NCI-H69 (cell line): ENCODE results near the gene NSD2.

Experiments used
- DNase-seq: peaks from one replicate; lab custom pipeline; 2025; lab: John Stamatoyannopoulos, UW

The NSD2 gene

DNA sequence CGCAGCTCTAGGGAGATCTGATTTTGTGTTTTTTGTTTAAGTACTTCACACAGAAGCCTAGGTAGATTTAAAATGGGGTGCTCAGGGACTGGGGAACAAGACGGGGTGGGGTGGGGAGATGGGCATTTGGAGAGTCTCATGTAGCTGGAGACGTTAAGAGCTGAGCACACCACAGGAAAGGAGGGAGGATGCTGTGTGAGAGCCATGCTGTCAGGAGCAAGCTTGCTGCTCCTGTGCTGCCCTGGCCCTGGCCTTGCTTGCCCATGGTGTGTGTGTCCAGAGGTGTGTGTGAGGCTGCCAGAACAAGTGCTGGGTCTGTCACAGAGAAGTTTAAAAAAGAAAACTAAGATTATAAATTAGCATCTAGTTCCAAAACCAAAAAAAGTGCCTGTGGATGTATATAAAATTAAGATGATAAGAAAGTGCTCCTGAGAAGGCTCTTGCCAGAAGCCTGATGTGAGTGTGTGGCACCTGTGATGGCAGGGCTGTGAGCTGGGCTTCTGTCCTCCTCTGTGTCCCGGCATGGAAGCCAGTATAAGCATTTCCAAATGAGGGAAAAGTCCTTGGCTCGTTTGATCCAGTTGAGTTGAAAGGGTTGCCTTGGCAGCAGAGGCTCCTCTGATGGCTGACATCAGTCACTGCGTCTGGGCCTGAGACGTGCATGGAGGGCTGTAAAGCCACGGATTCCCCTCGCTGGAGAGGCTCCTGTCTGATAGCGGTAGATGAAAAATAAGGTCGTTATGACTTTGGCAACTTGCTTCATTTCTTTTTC, 74.1 kb downstream of the NSD2 start:
- no peak for DNase-seq

DNA sequence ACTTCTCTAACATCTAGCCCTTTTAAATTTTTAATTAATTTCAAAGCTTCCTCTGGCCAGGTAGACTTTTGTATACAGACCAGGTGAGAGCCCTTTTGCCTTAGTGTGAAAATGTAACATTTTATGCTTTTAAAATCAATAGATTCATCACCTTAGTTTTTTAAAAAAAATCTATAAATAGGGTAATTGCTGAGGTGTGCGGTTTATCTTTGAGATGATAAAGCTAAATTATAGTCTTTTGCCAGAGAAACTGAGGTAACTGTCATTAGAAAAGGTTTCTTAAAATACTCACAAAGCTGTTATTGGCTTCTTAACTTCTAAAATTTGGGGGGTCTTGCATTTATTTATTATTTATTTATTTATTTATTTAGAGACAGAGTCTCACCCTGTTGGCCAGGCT, 74.7 kb downstream of the NSD2 start:
- no peak for DNase-seq

DNA sequence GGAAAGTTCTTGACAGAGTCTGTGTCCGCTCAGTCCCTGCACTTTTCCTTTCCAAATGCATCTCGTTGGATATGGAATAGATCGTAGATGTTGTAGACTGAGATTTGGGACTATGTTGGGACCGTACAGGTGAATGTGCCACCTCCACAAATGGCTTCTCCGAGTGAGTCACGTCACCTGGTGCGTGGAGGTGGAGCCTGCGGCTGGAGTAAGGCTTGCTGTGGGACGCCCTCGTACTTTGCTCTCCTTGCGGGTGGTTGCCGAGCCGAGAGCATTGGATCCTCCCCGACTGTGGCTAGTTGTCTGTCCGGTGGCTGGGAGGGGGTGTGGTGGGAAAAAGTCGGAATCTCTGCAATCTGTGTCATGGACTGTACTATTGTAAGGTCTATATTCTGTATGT, 77.0 kb downstream of the NSD2 start:
- DNase-seq: no peak

- DNase-seq: no peak
Observed at GRCh38 chr4:1948892-1949436, 77.8 kb downstream of the NSD2 start.

DNA sequence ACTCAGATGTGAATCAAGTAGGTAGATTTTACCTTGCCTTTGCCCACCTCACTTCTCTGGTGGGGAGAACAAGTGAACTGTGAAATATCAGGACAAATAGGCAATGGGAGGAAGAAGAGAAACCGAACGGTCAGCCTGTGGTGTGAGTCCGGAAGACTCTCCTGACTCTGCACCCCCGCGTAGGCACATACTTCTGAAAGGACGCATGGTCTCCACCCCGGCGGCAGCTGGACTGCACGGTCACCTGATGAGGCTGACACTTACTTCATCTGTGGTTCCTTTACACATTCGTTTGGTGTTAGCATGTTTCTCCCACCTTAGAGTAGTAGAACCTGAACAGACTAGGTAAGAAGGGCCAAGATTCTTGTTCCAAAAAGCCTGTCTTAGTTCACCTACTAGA, 79.2 kb downstream of the NSD2 start:
- no peak for DNase-seq

DNA sequence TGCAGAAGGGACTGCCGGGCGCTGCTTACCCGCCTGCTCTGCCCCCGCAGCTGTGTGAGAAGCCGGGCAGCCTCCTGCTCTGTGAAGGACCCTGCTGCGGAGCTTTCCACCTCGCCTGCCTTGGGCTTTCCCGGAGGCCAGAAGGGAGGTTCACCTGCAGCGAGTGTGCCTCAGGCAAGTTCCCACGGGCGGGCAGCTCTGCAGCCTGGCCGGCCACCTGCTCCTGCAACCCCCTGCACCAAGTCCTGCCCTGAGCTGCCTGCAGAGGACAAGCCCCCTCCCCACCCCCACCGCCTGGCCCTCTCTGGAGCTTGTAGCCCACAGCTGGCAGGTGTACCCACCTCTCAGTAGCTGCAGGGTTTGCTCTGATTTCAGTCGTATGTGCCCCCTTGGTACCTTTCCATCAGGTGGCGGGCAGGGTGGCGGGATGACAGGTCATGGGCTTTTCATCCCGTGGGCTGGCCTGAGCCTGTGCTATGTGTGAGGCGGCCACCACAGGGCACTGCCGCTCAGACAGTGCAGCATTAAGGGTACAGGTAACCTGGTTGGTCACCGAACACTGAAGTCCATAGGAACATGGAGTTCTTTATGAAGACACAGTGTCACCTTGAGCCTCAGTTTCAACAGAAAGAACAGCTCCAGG, 81.0 kb downstream of the NSD2 start:
- DNase-seq: no peak

DNA sequence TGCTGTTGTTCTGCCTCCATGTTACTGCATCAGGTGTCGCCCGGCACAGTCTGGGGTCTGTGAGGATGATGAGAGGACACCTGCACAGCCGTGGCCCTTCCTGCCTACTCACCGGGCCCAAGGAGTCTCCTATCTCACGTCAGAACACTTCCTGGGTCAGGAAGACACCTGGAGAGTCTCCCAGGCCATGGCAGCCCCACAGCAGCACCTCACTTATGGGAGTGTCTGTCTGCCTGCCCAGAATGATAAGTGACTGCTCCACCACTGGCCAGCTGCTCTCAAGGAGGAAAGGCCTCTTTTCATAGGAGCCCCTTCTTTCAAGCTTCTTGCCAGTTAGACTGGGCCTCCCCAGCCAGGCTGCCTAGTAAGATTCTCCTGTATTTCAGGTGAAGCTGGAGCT, 81.5 kb downstream of the NSD2 start:
- DNase-seq: no peak

DNA sequence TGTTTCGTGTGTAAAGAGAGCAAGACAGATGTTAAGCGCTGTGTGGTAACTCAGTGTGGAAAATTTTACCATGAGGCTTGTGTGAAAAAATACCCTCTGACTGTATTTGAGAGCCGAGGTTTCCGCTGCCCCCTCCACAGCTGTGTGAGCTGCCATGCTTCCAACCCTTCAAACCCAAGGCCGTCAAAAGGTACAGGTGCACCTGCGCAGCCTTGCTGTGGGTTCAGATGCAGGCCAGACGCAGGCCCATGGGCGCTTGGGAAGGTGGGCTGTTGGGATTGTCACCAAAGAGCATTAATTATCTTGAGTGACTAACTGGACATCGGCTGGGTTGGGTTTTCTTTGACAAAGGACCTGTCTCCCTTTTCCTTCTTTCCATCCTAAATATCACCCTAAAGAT, 82.1 kb downstream of the NSD2 start:
- DNase-seq: no peak

DNA sequence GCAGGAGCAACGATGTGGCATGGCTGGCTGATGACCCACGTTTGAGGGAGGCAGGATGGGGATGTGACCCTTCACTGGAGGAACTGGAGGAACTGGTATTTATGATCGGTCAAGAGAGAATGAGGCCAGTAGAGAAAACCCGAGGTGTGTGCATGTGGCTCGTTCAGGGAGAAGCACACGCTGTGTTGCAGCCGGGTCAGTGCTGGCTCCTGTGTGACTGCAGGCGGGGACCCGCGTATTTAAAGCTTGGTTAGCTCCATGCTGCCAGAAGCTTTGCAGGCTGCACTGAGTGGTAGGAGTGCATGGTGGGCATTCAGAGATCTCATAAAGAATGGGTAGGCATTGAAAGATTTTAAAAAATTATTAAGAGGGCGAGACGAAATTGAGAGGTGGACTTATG, 85.4 kb downstream of the NSD2 start:
- DNase-seq: no peak

GRCh38 chr4:1958276-1959103, 87.3 kb downstream of the NSD2 start:
- no peak for DNase-seq

GRCh38 chr4:1959104-1959384, 87.9 kb downstream of the NSD2 start:
- DNase-seq: no peak

- DNase-seq: no peak
Observed at GRCh38 chr4:1960170-1960825, 89.1 kb downstream of the NSD2 start.

DNA sequence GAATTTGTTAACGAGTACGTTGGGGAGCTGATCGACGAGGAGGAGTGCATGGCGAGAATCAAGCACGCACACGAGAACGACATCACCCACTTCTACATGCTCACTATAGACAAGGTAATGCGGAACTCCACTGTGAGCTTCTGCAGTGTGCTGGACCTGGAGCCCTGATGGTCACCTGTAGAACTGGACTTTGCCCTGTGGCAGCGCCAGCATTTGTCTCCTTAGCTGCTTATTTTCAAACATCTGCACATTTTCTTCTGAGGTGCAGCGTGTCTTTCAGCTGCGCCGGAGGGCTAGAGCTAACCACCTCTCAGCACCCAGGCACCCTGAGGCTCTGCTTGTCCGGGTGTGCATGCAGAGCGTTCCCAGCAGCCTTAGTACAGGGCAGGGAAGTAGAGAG, 89.8 kb downstream of the NSD2 start:
- DNase-seq: no peak

DNA sequence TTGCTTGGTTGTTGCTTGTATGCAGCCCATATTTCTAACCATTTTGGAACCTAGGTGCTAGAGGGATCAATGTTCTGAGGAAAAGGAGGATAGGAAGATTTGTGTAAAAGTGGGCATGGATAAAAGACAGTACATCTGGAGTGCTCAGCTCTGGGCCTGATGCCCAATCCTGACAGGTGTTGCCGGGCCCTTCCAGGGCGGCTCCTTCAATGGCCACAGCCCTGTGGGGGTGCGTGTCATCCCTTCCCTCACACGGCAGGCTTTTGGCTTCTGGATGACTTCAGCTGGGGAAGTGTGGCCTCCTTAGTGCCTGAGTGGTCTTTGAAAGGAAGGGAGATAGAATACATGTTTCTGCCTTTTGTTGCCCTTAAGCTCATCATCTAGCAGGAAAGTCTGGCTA, 90.4 kb downstream of the NSD2 start:
- DNase-seq: no peak

DNA sequence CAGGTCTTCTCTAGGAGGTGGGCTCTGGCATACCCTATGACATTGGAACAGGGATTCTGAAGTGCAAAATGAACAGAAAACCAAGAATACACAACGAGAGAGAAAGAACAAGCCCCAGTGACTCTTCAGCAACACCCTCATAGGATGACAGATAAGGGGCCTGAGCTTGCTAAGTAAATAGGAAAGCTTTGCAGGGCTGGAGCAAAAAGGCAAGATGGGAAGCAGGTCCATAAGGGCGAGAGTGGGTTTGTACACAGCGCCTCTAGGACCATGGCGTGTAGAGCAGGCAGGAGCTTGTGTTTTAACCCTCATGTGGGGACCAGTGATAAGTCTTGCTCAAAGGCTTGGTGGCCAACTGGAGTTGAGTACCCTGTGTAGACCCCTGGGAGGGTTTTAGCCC, 91.8 kb downstream of the NSD2 start:
- no peak for DNase-seq

DNA sequence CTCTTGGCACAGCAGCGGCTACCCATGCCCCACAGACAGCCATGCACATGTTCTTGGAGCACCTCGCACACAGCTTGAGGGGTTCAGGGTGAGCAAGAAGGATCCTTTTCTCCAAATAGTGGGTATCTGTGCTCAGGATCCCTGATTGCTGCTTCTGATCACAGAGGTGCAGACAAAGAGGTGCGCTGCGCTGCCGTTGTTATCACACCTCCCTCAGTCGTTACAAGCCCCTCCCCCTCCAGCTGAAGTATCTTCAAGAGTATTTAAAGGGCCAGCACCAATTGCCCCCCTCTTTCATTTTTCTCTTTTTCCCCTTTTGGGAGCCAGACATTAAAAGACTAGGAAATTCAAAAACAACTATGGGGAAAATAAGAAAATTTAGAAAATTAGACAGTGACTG, 93.2 kb downstream of the NSD2 start:
- DNase-seq: no peak

GRCh38 chr4:1964971-1965370, 93.8 kb downstream of the NSD2 start:
- no peak for DNase-seq

DNA sequence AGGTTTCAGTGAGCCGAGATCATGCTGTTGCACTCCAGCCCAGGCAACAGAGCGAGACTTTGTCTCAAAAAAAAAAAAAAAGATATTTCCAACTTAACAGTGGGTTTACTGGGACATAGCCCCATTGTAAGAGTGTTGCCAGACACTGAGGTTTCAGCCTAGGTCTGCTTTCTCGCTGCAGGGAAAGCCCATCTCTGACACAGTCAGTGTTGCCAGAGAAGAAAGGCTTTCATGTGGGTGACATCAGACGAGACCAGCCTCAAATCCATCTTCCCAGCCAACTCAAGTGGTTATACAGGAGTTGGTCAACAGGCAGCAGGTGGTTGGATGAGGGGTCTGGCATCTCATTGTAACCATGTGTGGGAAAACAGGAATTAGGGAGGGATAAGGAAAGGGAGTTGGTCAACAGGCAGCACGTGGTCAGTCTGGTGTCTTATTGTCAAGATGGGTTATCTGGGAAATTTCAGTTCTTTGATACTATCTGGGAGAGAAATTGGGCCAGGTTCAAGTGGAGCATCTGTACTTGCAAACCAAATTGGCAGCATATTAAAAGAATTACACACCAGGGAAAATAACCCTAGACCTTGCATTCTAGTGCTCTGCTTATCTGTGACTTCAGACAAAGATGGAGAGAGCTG, 96.4 kb downstream of the NSD2 start:
- no peak for DNase-seq

DNA sequence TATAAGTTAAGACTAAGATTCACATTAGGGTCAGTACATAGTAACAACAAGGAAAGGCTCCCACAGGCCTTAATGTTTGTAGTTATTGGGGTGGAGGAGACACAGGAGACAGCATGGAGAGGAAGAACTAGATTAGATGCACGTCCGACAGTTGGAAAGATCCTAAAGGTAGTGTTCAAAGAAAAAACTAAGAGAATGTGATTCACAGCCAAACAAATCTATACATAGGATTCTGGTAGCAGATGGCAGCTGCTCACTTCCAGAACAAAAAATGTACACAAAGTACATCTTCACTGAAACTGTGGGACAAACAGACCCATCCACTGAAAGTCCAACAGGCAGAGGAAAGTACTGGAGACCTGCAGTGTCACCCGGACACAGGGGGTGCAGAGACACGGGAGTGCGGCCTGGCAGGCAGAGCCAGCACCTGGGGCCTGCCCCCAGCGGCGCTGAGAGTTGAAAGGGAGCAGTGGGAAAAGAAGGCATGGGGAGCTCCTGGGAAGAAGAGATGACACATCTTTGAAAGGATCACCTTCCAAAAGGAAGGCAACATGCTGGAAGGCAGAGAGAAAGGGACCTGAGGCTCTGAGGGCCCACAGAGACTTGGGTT, 97.6 kb downstream of the NSD2 start:
- no peak for DNase-seq

DNA sequence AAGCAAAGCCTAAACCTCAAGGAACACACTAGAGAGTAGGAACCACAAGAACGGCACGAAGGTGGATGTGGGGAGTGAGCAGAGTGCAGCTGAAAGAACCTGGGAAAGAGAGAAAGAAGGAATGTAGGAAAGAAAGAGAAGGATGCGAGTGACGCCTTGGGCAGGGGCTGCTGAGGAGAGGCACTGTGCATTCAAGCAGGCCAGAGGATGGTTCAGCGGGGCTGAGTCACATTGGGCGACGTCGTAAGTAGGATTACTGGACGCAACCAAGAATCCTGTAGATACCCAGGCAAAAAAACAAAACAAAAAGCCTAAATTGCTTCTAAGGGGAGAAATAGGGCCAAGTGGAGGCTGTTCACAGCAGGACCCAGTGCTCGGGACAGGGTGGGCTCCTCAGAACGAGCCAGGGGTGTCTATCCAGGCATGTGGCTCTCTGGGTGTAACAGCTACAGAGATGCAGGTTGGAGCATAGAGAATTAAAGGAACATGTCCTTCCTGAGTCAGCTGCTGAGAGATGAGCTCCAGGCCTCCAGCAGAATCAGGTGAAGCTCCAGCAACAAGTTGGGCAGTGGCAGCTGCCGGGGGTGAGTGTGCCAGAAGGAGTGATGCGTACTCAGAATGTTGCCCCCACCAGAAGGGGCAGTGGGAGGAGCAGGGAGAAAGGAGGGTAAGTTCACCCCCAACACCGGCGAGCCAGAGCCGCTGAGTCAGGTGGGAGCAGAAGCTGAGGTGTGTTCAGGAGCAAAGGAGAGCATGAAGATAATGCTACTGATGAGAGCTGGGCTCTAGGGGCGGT, 98.9 kb downstream of the NSD2 start:
- DNase-seq: no peak

GRCh38 chr4:1970926-1971325, 99.7 kb downstream of the NSD2 start:
- DNase-seq: no peak
